HK-2 (cell line): Measurements from ENCODE around the gene PF4V1.

Experiments
- DNase-seq: peaks from one replicate; pipeline ENCODE4 v3.0.0-alpha.2; 2018; ENCODE audit not compliant: unreplicated experiment

The PF4V1 gene

GRCh38 chr4:73847526-73848182, 5.4 kb upstream of the PF4V1 start:
- DNase-seq, result no peak

GRCh38 chr4:73848183-73848777, 4.8 kb upstream of the PF4V1 start:
- no peak for DNase-seq

- DNase-seq, result no peak
Observed at GRCh38 chr4:73850261-73850970, 2.7 kb upstream of the PF4V1 start.

GRCh38 chr4:73851293-73851692, 1.8 kb upstream of the PF4V1 start:
- DNase-seq, result no peak

- no peak for DNase-seq
Observed at GRCh38 chr4:73852771-73853170, 325 bp upstream of the PF4V1 start.

GRCh38 chr4:73853718-73854473, 800 bp downstream of the PF4V1 start:
- no peak for DNase-seq

- no peak for DNase-seq
Observed at GRCh38 chr4:73855406-73855805, 2.3 kb downstream of the PF4V1 start.

GRCh38 chr4:73856518-73856917, 3.4 kb downstream of the PF4V1 start:
- no peak for DNase-seq

GRCh38 chr4:73859614-73860088, 6.6 kb downstream of the PF4V1 start:
- DNase-seq, result no peak

GRCh38 chr4:73860181-73860580, 7.1 kb downstream of the PF4V1 start:
- DNase-seq, result no peak

GRCh38 chr4:73860917-73861316, 7.8 kb downstream of the PF4V1 start:
- no peak for DNase-seq

GRCh38 chr4:73862322-73862721, 9.2 kb downstream of the PF4V1 start:
- no peak for DNase-seq

- no peak for DNase-seq
Observed at GRCh38 chr4:73864365-73864764, 11.3 kb downstream of the PF4V1 start.

GRCh38 chr4:73864961-73865360, 11.9 kb downstream of the PF4V1 start:
- DNase-seq, result no peak

GRCh38 chr4:73865431-73866096, 12.5 kb downstream of the PF4V1 start:
- no peak for DNase-seq

GRCh38 chr4:73866246-73866645, 13.2 kb downstream of the PF4V1 start:
- DNase-seq, result no peak

GRCh38 chr4:73867783-73868182, 14.7 kb downstream of the PF4V1 start:
- DNase-seq, result no peak

- DNase-seq, result no peak
Observed at GRCh38 chr4:73868206-73869129, 15.4 kb downstream of the PF4V1 start.

GRCh38 chr4:73869130-73870055, 16.3 kb downstream of the PF4V1 start, which contains the start of gene CXCL1:
Gene CXCL1, plus strand, starts transcription at chr4:73869393. Its CDS starts 78 bp downstream, at chr4:73869471.
- DNase-seq, result no peak
